ENCODE results near the gene FSIP2.
"Not testable (repeated sequence)": the region's sequence is repeated elsewhere in the genome, so short reads cannot be mapped to it uniquely, and the experiment has no call there.

The FSIP2 gene

GRCh38 chr2:185802926-185803325 lies 64.3 kb downstream of the FSIP2 start:
- DNase-seq (ENCODE audit: low spot score) = no peak

- no peak for DNase-seq (ENCODE audit: low spot score)
Measured at GRCh38 chr2:185806783-185807182, 68.2 kb downstream of the FSIP2 start.

GRCh38 chr2:185807351-185807750 lies 68.7 kb downstream of the FSIP2 start:
- no peak for DNase-seq (ENCODE audit: low spot score)

GRCh38 chr2:185811580-185811979 lies 73.0 kb downstream of the FSIP2 start:
- DNase-seq (ENCODE audit: low spot score) = no peak

- DNase-seq (ENCODE audit: low spot score) = no peak
Measured at GRCh38 chr2:185813707-185814106, 75.1 kb downstream of the FSIP2 start.

- DNase-seq (ENCODE audit: low spot score) = no peak
Measured at GRCh38 chr2:185817991-185818390, 79.4 kb downstream of the FSIP2 start.

- no peak for DNase-seq (ENCODE audit: low spot score)
Measured at GRCh38 chr2:185821467-185821866, 82.9 kb downstream of the FSIP2 start.

GRCh38 chr2:185823773-185824172 lies 85.2 kb downstream of the FSIP2 start:
- DNase-seq (ENCODE audit: low spot score) = no peak

GRCh38 chr2:185825557-185825956 lies 87.0 kb downstream of the FSIP2 start:
- no peak for DNase-seq (ENCODE audit: low spot score)

- no peak for DNase-seq (ENCODE audit: low spot score)
Measured at GRCh38 chr2:185828326-185828725, 89.7 kb downstream of the FSIP2 start.

GRCh38 chr2:185833864-185834263 lies 95.3 kb downstream of the FSIP2 start:
- DNase-seq (ENCODE audit: low spot score) = no peak

- no peak for DNase-seq (ENCODE audit: low spot score)
Measured at GRCh38 chr2:185835974-185836373, 97.4 kb downstream of the FSIP2 start.

GRCh38 chr2:185854885-185855284 lies 116.3 kb downstream of the FSIP2 start:
- no peak for DNase-seq (ENCODE audit: low spot score)

- DNase-seq (ENCODE audit: low spot score) = no peak
Measured at GRCh38 chr2:185857691-185858090, 119.1 kb downstream of the FSIP2 start.

- no peak for DNase-seq (ENCODE audit: low spot score)
Measured at GRCh38 chr2:185859506-185859905, 120.9 kb downstream of the FSIP2 start.

GRCh38 chr2:185860321-185860720 lies 121.7 kb downstream of the FSIP2 start:
- DNase-seq (ENCODE audit: low spot score) = no peak

GRCh38 chr2:185862657-185863398 lies 124.2 kb downstream of the FSIP2 start:
- DNase-seq (ENCODE audit: low spot score) = no peak

- not testable (repeated sequence) for DNase-seq (ENCODE audit: low spot score)
Measured at GRCh38 chr2:185864468-185865260, 126.1 kb downstream of the FSIP2 start.

GRCh38 chr2:185875136-185875931 lies 136.7 kb downstream of the FSIP2 start:
- DNase-seq (ENCODE audit: low spot score) = no peak

- DNase-seq (ENCODE audit: low spot score) = no peak
Measured at GRCh38 chr2:185876234-185876633, 137.6 kb downstream of the FSIP2 start.

GRCh38 chr2:185880396-185880795 lies 141.8 kb downstream of the FSIP2 start:
- DNase-seq (ENCODE audit: low spot score) = no peak

Measured in AG08396 (cell line).